CD4-positive, alpha-beta T cell treated with Interleukin-4 for 1 hour (primary cell): ENCODE data around the gene SNX7.

Experiments used
- DNase-seq, 2 donors: peaks; one replicate each; pipeline ENCODE4 v3.0.0-alpha.2; 2020 to 2022

Gene SNX7, protein sequence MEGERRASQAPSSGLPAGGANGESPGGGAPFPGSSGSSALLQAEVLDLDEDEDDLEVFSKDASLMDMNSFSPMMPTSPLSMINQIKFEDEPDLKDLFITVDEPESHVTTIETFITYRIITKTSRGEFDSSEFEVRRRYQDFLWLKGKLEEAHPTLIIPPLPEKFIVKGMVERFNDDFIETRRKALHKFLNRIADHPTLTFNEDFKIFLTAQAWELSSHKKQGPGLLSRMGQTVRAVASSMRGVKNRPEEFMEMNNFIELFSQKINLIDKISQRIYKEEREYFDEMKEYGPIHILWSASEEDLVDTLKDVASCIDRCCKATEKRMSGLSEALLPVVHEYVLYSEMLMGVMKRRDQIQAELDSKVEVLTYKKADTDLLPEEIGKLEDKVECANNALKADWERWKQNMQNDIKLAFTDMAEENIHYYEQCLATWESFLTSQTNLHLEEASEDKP

GRCh38 chr1:98661544-98662355, at the start of gene SNX7:
Gene SNX7, plus strand, starts transcription at chr1:98661721. Its CDS starts 11 bp downstream, at chr1:98661732.
- no peak for DNase-seq

- DNase-seq, result no peak
Observed at GRCh38 chr1:98637316-98637715, 24.2 kb upstream of the SNX7 start.

GRCh38 chr1:98638185-98638584, 23.3 kb upstream of the SNX7 start:
- DNase-seq, result no peak

DNA sequence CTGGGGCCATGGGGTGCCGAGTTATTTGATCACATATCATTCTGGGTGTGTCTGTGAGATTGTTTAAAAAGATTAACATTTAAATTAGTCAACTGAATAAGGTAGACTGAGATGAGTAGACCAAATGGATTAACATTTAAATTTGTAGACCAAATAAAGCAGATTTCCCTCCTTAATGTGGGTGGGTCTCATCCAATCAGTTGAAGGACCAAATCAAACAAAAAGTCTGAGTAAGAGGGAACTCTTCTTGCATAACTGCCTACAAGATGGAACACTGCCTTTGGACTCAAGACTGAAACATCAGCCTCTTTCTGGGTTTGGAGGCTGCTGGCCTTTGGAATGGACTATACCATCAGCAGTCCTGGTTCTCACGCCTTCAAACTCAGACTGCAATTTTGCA, 17.0 kb upstream of the SNX7 start:
- no peak for DNase-seq

DNA sequence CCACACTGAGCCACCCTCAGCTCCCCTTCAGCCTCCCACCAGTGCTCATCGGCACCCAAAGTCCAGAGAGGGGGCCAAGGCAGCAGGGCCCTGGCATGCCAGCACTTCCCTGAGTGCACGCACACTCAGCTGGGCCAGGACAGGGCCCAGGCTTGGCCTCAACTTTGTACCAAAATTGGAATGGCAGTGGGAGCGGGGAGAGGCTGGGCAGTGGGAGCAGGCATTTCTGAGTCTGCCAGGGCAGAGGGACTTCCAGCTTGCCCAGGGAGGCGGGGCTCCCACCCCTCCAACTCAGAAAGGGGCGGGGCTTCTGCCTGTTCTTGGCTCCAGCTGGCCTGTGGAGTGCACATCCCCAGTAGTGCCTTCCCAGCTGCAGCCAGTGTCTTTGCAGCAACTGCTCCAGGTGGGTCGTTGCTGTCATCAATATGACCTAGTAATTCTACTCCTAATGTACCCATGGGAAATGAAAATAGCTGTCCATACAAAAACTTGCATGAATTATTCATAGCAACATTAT, 10.3 kb upstream of the SNX7 start:
- no peak for DNase-seq

- DNase-seq, result no peak
Observed at GRCh38 chr1:98653123-98653522, 8.4 kb upstream of the SNX7 start.

GRCh38 chr1:98659879-98660278, 1.6 kb upstream of the SNX7 start:
- no peak for DNase-seq

DNA sequence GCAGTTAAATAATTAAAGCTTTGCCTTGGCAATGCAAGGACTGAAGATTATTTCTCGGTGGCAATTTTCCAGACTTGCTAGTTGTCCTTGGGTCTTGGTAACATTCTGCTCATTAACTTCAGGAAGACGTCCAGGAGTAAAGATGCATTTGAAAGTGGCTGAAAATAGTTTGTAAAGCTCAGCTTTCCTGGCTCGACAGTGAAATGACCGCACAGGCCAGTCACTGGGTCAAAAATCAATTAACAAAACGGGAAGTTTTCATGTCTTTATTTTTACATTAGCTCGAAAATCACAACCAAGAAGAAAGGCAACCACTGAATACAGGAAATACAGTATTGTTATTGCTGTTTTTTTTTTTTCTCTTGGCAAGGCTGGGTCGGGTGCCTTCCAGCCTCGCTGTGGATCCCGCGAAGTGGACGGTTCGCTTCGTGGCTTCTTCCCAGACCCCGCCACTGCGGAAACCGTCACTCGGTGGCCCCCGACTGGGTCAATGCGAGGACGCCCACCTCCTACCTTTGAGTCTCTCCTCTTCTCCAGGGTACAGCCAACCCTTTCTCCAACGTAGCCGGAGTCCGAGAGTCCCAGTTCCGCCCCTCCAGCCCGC, 479 bp upstream of the SNX7 start:
- no peak for DNase-seq

- DNase-seq, result no peak
Observed at GRCh38 chr1:98662356-98662670, 792 bp downstream of the SNX7 start.

DNA sequence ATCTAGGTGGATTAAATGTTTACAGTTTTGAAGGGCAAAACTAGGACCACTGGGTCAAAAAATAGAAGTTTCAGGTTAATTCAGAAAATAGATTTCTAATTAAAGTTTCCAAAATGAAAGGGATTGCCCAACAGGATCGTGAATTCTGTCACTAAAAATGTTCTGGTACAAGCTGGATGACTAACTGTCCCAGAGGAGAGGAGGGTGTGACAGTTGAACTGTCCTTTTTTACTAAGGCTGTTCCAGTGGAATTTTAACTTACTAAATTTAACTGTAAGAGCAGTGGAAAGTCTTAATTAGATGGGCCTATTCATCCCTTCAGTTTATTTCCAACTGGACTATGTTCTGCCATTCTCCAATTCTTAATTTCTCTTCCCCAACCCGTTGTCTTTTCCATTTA, 7.2 kb downstream of the SNX7 start:
- DNase-seq, result no peak

DNA sequence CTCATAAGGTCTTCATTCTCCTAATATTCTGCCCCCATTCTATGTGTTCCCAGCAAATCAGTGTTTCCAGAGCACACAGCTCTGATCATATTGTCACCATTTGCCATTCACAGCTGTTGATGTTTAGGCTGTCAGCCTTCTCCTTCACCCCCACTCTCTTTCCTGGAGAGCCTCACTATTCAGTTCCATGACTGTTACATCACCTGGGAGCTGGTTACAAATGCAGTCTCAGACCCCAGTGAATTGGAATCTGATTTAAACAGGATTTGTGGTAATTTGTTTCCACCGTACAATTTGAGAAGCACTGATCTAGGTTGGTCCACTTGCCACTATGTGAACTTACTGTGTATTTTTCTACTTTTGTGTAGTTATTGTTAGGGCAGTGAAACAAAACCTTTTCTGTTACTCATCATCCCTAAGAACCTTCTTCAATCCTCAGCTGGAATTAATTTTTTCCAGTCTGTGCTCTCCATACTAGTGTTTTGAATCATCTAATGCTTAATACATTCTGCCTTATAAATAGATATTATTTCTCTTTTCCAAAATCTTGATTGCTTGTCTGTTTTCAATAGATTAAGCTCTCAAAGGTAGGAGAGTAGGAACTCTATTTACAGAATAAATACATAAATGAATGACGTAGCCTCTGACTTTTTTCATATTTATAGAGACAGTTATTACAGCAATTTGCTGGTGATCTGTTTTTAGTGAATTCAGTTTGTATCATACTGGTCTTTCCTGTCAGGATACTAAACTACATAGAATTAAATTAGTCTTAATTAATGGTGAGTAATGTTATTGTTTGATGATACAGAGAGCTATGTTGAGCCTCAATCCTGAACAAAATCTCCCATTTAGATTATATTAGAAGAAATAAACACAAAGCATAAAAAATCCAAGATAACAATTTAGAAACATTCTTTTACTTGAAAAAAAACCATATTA, 8.1 kb downstream of the SNX7 start:
- no peak for DNase-seq

DNA sequence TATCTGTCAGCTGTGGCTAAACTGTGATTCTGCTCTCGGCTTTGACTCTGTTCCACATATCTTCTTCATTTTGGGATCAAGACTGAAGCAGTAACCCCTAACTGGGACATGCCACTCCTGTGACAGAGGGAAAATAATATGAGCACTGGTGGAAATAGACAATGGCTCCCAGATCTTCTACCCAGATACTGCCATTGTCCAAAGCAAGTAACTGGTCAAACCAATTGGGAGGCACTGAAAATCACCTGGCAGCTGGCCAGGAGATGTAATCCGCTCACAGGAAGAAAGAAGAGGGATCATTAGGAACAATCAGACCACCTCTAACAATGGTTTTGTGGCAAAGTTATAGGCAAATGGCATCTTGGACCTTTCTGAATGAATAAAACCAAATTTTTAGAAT, 10.7 kb downstream of the SNX7 start:
- no peak for DNase-seq

GRCh38 chr1:98674075-98674781, 12.7 kb downstream of the SNX7 start:
- no peak for DNase-seq

- DNase-seq, result no peak
Observed at GRCh38 chr1:98675282-98675681, 13.8 kb downstream of the SNX7 start.

GRCh38 chr1:98677288-98677687, 15.8 kb downstream of the SNX7 start:
- DNase-seq, result no peak

- DNase-seq, result no peak
Observed at GRCh38 chr1:98681812-98682211, 20.3 kb downstream of the SNX7 start.

- DNase-seq, result no peak
Observed at GRCh38 chr1:98688110-98688739, 26.7 kb downstream of the SNX7 start.

DNA sequence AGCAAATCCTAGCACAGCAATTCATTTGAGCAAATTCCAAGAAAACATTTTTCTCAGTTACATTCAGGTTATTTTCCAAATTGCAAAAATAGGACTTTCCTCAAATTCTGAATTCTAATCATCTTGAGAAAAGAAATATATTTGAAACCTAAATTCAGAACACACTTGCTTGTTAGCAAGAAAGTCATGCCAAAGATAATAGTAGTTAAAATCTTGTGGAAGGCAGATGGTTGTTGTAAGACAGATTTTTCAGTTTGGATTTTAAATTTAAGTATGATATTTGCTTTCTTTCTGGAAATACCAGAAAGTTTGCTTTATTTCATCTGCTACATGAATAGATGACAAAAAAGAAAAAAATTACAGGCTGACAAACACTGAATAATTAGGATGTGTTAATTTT, 29.1 kb downstream of the SNX7 start:
- DNase-seq, result no peak

- DNase-seq, result no peak
Observed at GRCh38 chr1:98692482-98692881, 31.0 kb downstream of the SNX7 start.

- no peak for DNase-seq
Observed at GRCh38 chr1:98693385-98693784, 31.9 kb downstream of the SNX7 start.

DNA sequence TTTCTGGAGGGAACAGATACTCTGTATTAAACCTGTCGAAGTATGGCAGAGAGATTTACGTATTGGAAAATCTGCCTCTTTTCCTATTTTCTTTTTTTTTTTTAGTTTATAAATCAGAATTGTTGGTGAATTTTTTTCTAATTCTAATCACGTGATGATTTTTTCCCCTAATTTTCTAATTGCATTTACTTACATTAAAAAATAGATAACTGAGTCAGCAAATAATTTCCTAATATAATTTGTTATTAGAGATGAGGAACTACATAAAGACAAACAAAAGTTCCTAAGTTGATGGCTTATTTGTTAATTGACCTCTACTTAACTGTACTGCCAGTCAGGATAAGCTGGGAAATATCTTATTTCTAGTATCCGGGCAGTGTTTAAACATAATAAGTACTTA, 34.6 kb downstream of the SNX7 start:
- DNase-seq, result no peak
